Liver (tissue), 9 donors: ENCODE measurements around the gene HOXB5. TPM values are rescaled to one million over a fixed set of nuclear protein-coding genes. Genes with fewer than 3 reads are reported as not detected.

Experiments
- DNase-seq: peaks from one replicate; pipeline ENCODE4 v3.0.0-alpha.2; 2017; ENCODE audit warnings: low spot score
- H3K27ac ChIP-seq, 2 donors: one replicate each; pipeline ENCODE4 v1.7.0; 2013; ENCODE audit warnings: inconsistent platforms in 2 of 2, low read length in 2 of 2, control low read depth in 1 of 2, low read depth in 1 of 2, mild to moderate bottlenecking in 1 of 2
- H3K27me3 ChIP-seq, 4 donors: one replicate each; pipeline versions ENCODE4 v1.6.1 to v1.7.0; 2013; ENCODE audit warnings: low read length in 3 of 4, inconsistent platforms in 1 of 4, mild to moderate bottlenecking in 1 of 4, moderate library complexity in 1 of 4; ENCODE audit not compliant: control insufficient read depth in 4 of 4, insufficient read depth in 4 of 4
- H3K36me3 ChIP-seq, 4 donors: one replicate each; pipeline versions ENCODE4 v1.6.1 to v1.7.0; 2013; ENCODE audit warnings: low read length in 3 of 4, mild to moderate bottlenecking in 3 of 4, low read depth in 1 of 4, moderate library complexity in 1 of 4; ENCODE audit not compliant: control insufficient read depth in 4 of 4, insufficient read depth in 3 of 4
- H3K4me1 ChIP-seq, 4 donors: one replicate each; pipeline versions ENCODE4 v1.6.1 to v1.7.0; 2013; ENCODE audit warnings: low read length in 3 of 4, mild to moderate bottlenecking in 3 of 4, moderate library complexity in 1 of 4; ENCODE audit not compliant: control insufficient read depth in 4 of 4, insufficient read depth in 4 of 4
- H3K4me3 ChIP-seq, 3 donors: one replicate each; pipeline versions ENCODE4 v1.6.1 to v1.7.0; 2013; ENCODE audit warnings: low read length in 3 of 3, control low read depth in 1 of 3, low read depth in 1 of 3, mild to moderate bottlenecking in 1 of 3
- H3K9ac ChIP-seq, 2 donors: one replicate each; pipeline ENCODE4 v1.7.0; 2013; ENCODE audit warnings: low read length in 2 of 2, mild to moderate bottlenecking in 2 of 2, moderate library complexity in 2 of 2, control low read depth in 1 of 2, low read depth in 1 of 2
- H3K9me3 ChIP-seq, 4 donors: one replicate each; pipeline versions ENCODE4 v1.6.1 to v1.7.0; 2013; ENCODE audit warnings: low read length in 3 of 4; ENCODE audit not compliant: control insufficient read depth in 4 of 4
- ATF3 ChIP-seq: IDR thresholded peaks from 2 replicates; pipeline ENCODE4 v1.6.1; 2016; ENCODE audit warnings: antibody characterized with exemption
- CTCF ChIP-seq: fragments of 150-350 bp; IDR thresholded peaks from 2 replicates; pipeline ENCODE4 v1.5.1; 2017; ENCODE audit warnings: improper control_type of control experiment, low read depth, low read length; ENCODE audit not compliant: missing input control
- EGR1 ChIP-seq, 2 donors: IDR thresholded peaks; 2 replicates each; pipeline ENCODE4 v1.6.1; 2016 to 2018; ENCODE audit warnings: antibody characterized with exemption in 2 of 2, low read depth in 2 of 2
- FOXA1 ChIP-seq: IDR thresholded peaks from 2 replicates; pipeline ENCODE4 v1.6.1; 2016; ENCODE audit warnings: antibody characterized with exemption
- HNF4G ChIP-seq: IDR thresholded peaks from 2 replicates; pipeline ENCODE4 v1.6.1; 2016; ENCODE audit warnings: antibody characterized with exemption
- MAX ChIP-seq: IDR thresholded peaks from 2 replicates; pipeline ENCODE4 v1.6.1; 2016; ENCODE audit warnings: antibody characterized with exemption
- RAD21 ChIP-seq, 2 donors: IDR thresholded peaks; 2 replicates each; pipeline ENCODE4 v1.6.1; 2016; ENCODE audit warnings: antibody characterized with exemption in 2 of 2, mild to moderate bottlenecking in 2 of 2
- REST ChIP-seq: IDR thresholded peaks from 2 replicates; pipeline ENCODE4 v1.6.1; 2016; ENCODE audit warnings: antibody characterized with exemption, mild to moderate bottlenecking
- TAF1 ChIP-seq: conservative IDR thresholded peaks from 2 replicates; pipeline ENCODE4 v1.6.1; 2016; ENCODE audit warnings: antibody characterized with exemption, mild to moderate bottlenecking
- ZBTB33 ChIP-seq: IDR thresholded peaks from 2 replicates; pipeline ENCODE4 v1.6.1; 2016; ENCODE audit warnings: antibody characterized with exemption
- WGBS: extraction: QIAGEN DNeasy Blood & Tissue Kit; methylation state at CpG from one replicate; pipeline ENCODE4 v1.1.7; 2013; 5-methylcytosine and 5-hydroxymethylcytosine counted together
- polyA plus RNA-seq, 2 donors: library from polyadenylated mRNA; stranded (reverse) in 1 of 2; unstranded in 1 of 2; fragments of 200-250 nt in 1 of 2; fragments of >200 nt in 1 of 2; fragmentation: Nextera tagmentation in 1 of 2; extraction: Ambion mirVana in 1 of 2; gene quantifications; one replicate each; pipeline versions ENCODE4 v1.2.1 to v1.2.3, GENCODE V29; 2013 to 2015
- total RNA-seq, 2 donors: library from RNA; depleted of rRNA; stranded (reverse); fragments of >200 nt; gene quantifications; one replicate each; pipeline ENCODE4 v1.2.3, GENCODE V29; 2014
- donor health status: healthy.
- donor health status: healthy.
- donor health status: healthy.
- donor health status: healthy.
- donor health status: healthy.

Gene HOXB5
- total and polyA plus RNA-seq, 4 donors: 0.08 to 0.38 (median 0.36) TPM; not detected in 1

GRCh38 chr17:48547808-48548522 is 45.6 kb downstream of the HOXB5 start (continued):
- no peak for TF ChIP-seq REST

GRCh38 chr17:48546924-48547807 is 46.4 kb downstream of the HOXB5 start:
- DNase-seq: peak; percentile 41
- 25% methylated on average over 10 of the region's 10 CpGs for WGBS
- H3K4me1 ChIP-seq: peaks cover 0 to 12% (median 3%) of the 10 kb centered on the region in 4 donors
- no peak overlapping the region for H3K4me3 ChIP-seq
- H3K9me3 ChIP-seq: no peaks in the 10 kb centered on the region
- TF ChIP-seq FOXA1: no peak
- no peak for TF ChIP-seq ATF3
- no peak for TF ChIP-seq MAX
- no peak for TF ChIP-seq CTCF
- TF ChIP-seq HNF4G: no peak
- no peak for TF ChIP-seq TAF1
- no peak for TF ChIP-seq RAD21 (IDR thresholded peaks at IDR 0.05)
- no peak for TF ChIP-seq REST
- no peak for TF ChIP-seq ZBTB33
- no peak for TF ChIP-seq EGR1 (IDR thresholded peaks at IDR 0.05; ENCODE audit: low read depth in 2 of 2)
- H3K36me3 ChIP-seq: no peaks in the 10 kb centered on the region
- peaks cover 0 to 9% (median 4%) of the 10 kb centered on the region in 4 donors for H3K27me3 ChIP-seq
- peak overlapping the region; percentile 53 to 56 for H3K27ac ChIP-seq
- peak overlapping the region in 1 of 2 donors; percentile 2 for H3K9ac ChIP-seq
